NCI-H524 treated with DMSO at 0.1 percent for 48 hours (cell line): ENCODE results near the gene KDM1A.
A peak's percentile ranks its signal among the peaks of the same experiment; 100 is the strongest.
"Not testable (repeated sequence)": the region's sequence is repeated elsewhere in the genome, so short reads cannot be mapped to it uniquely, and the experiment has no call there.

Source experiments
- DNase-seq: peaks from one replicate; lab custom pipeline; 2025; lab: John Stamatoyannopoulos, UW

The KDM1A gene

GRCh38 chr1:23019094-23019862 lies at the start of gene KDM1A:
TSS of gene KDM1A (plus strand) at chr1:23019468. CDS start at chr1:23019597, 129 bp downstream.
- DNase-seq, result peak; percentile 86

GRCh38 chr1:22970096-22970495 lies 49.2 kb upstream of the KDM1A start:
- DNase-seq, result no peak

- DNase-seq, result peak; percentile 92
Observed at GRCh38 chr1:22971161-22971560, 48.1 kb upstream of the KDM1A start.

GRCh38 chr1:22971611-22972405 lies 47.5 kb upstream of the KDM1A start:
- DNase-seq, result peak; percentile 77

GRCh38 chr1:22972760-22973159 lies 46.5 kb upstream of the KDM1A start, which contains the start of gene LACTBL1:
TSS of gene LACTBL1 (minus strand) at chr1:22972866. CDS start at chr1:22972316, 550 bp downstream.
- DNase-seq, result peak; percentile 84

GRCh38 chr1:22975694-22976093 lies 43.6 kb upstream of the KDM1A start:
- DNase-seq, result no peak

- no peak for DNase-seq
Observed at GRCh38 chr1:22976127-22976460, 43.2 kb upstream of the KDM1A start.

GRCh38 chr1:22976461-22977243 lies 42.6 kb upstream of the KDM1A start:
- peak; percentile 61 for DNase-seq

- no peak for DNase-seq
Observed at GRCh38 chr1:22978299-22978698, 41.0 kb upstream of the KDM1A start.

- not testable (repeated sequence) for DNase-seq
Observed at GRCh38 chr1:22980471-22980790, 38.8 kb upstream of the KDM1A start.

GRCh38 chr1:22983944-22984343 lies 35.3 kb upstream of the KDM1A start:
- no peak for DNase-seq

- DNase-seq, result not testable (repeated sequence)
Observed at GRCh38 chr1:22992384-22992783, 26.9 kb upstream of the KDM1A start.

- not testable (repeated sequence) for DNase-seq
Observed at GRCh38 chr1:22993220-22993795, 26.0 kb upstream of the KDM1A start.

- no peak for DNase-seq
Observed at GRCh38 chr1:22995774-22996173, 23.5 kb upstream of the KDM1A start.

GRCh38 chr1:22997528-22997927 lies 21.7 kb upstream of the KDM1A start:
- not testable (repeated sequence) for DNase-seq

GRCh38 chr1:23000133-23000532 lies 19.1 kb upstream of the KDM1A start:
- DNase-seq, result not testable (repeated sequence)

- not testable (repeated sequence) for DNase-seq
Observed at GRCh38 chr1:23002218-23002617, 17.1 kb upstream of the KDM1A start.

GRCh38 chr1:23004112-23004511 lies 15.2 kb upstream of the KDM1A start:
- DNase-seq, result no peak

GRCh38 chr1:23004769-23005168 lies 14.5 kb upstream of the KDM1A start:
- DNase-seq, result not testable (repeated sequence)

GRCh38 chr1:23007106-23007505 lies 12.2 kb upstream of the KDM1A start:
- no peak for DNase-seq

GRCh38 chr1:23008901-23009300 lies 10.4 kb upstream of the KDM1A start:
- DNase-seq, result no peak

GRCh38 chr1:23010025-23010424 lies 9.2 kb upstream of the KDM1A start:
- not testable (repeated sequence) for DNase-seq
